Transverse colon (tissue), 4 donors: ENCODE measurements around the gene IL1F10. TPM values are rescaled to one million over a fixed set of nuclear protein-coding genes. Genes with fewer than 3 reads are reported as not detected.

Source experiments
- DNase-seq: peaks from one replicate; pipeline ENCODE4 v3.0.0-alpha.2; 2019
- H3K27ac ChIP-seq, 4 donors: fragments of 200-600 bp; sonication (generic); 2 replicates each; pipeline ENCODE4 v1.5.1; 2016 to 2018; ENCODE audit warnings: inconsistent platforms in 4 of 4
- H3K27me3 ChIP-seq: fragments of 200-600 bp; sonication (generic); 2 replicates; pipeline ENCODE4 v1.5.1; 2017; ENCODE audit warnings: inconsistent platforms
- H3K36me3 ChIP-seq, 4 donors: fragments of 200-600 bp; sonication (generic); 2 replicates each; pipeline ENCODE4 v1.5.1; 2017 to 2019; ENCODE audit warnings: inconsistent platforms in 4 of 4
- H3K4me1 ChIP-seq, 4 donors: fragments of 200-600 bp; sonication (generic); 2 replicates each; pipeline ENCODE4 v1.5.1; 2017 to 2020; ENCODE audit warnings: inconsistent platforms in 4 of 4
- H3K4me3 ChIP-seq, 4 donors: fragments of 200-600 bp; sonication (generic); 1 replicate in 1 of 4; 2 replicates in 3 of 4; pipeline versions ENCODE4 v1.5.1 to v1.6.1; 2017 to 2019; ENCODE audit warnings: inconsistent platforms in 4 of 4
- H3K9me3 ChIP-seq, 2 donors: fragments of 200-600 bp; sonication (generic); 2 replicates each; pipeline ENCODE4 v1.5.1; 2017 to 2019; ENCODE audit warnings: inconsistent platforms in 2 of 2
- CTCF ChIP-seq, 5 experiments: fragments of 200-600 bp in 3 of 5; fragments of 450-650 bp in 2 of 5; sonication (generic) in 3 of 5; IDR thresholded peaks; 1 replicate in 2 of 5; 2 replicates in 3 of 5; pipeline ENCODE4 v1.5.1; 2016 to 2017; ENCODE audit warnings: antibody characterized with exemption in 5 of 5, inconsistent platforms in 3 of 5, mild to moderate bottlenecking in 2 of 5, moderate library complexity in 1 of 5
- EP300 ChIP-seq: sonication (generic); formaldehyde crosslinking; IDR thresholded peaks from one replicate; pipeline ENCODE4 v1.6.1; 2017; ENCODE audit warnings: antibody characterized with exemption, low read depth
- POLR2A ChIP-seq: fragments of 450-650 bp; IDR thresholded peaks from one replicate; pipeline ENCODE4 v1.6.1; 2016; ENCODE audit warnings: antibody characterized with exemption, mild to moderate bottlenecking, moderate library complexity
- POLR2AphosphoS5 ChIP-seq, 3 donors: sonication (generic); formaldehyde crosslinking; IDR thresholded peaks; one replicate each; pipeline ENCODE4 v1.6.1; 2016; ENCODE audit warnings: antibody characterized with exemption in 3 of 3
- WGBS, 2 donors: methylation state at CpG; one replicate each; pipeline ENCODE4 v1.1.5; 2018; ENCODE audit warnings: low coverage in 1 of 2; 5-methylcytosine and 5-hydroxymethylcytosine counted together
- in situ Hi-C, 4 donors: fragments of 200-750 bp; cut with MboI; loops; one replicate each; pipeline versions ENCODE4 v1.15.0 to v1.15.1; 2017; ENCODE audit warnings: low sequenced_read_pairs in 3 of 4, low pct_ligation_motif_present in 1 of 4, low pct_unique_long_range_greater_than_20kb in 1 of 4
- intact Hi-C: fragments of 100-400 bp; cut with DNase I; formaldehyde crosslinking; loops from one replicate; pipeline ENCODE4 v1.15.1; 2023; ENCODE audit warnings: low total_unique reads
- total RNA-seq, 4 donors: library from RNA; depleted of rRNA; stranded (reverse); fragments of >200 nt; gene quantifications; one replicate each; pipeline ENCODE4 v1.1.0, GENCODE V29; 2016

The IL1F10 gene
- total RNA-seq, 4 donors from 2014 or later: not detected

DNA sequence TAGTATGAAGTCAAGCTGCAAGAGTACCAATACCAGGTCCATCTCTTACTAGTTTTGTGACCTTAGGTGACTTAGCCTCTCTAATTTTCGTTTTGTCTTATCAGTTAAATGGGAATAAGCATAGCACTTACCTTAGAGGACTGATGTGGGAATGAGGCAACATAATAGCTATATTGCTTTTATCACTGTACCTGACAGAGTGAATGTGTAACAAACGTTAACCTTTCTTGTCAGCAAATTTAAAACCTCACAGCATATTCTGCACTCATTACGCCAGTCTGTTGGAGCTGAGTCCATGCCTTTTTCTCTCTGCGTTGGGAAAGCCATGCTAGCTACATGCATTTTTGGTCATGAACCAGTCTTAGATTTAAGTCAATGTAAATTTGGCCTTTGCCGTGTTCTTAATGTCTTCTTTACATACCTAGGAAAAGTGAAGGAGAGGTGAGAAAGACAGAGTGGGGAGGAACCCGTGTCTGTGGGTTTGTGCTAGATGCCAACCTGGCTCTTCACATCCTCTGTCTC lies 15.3 kb upstream of the IL1F10 start, which contains the start of gene IL36B:
IL36B (minus strand) TSS at position 472 of the 522 bp plus-strand sequence.
- WGBS, 2 donors: 61 to 68% methylated on average over 4 to 6 of the region's 6 CpGs

DNA sequence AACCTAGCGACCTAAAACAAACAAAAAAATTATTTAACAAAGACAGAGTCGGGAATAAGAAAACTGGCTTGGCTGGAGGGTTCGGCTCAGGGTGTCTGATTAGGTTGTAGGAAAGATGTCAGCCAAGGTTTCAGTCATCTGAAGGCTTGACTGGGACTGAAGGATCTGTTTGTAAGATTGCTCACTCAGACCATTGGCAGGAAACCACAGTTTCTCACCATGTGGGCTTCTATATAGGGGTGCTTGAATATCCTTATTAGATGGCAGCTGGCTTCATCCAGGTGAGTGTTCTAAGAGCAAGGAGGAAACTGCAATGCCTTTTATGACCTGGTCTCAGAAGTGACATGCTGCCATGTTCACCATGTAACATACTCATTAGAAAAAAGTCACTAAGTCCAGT lies 14.1 kb upstream of the IL1F10 start:
- TF ChIP-seq CTCF (IDR thresholded peaks at IDR 0.05): no peak
- Histone ChIP-seq H3K36me3 (no peaks in the 10 kb centered on the region), H3K27me3 (no peaks in the 10 kb centered on the region), H3K9me3 (peaks cover 0 to 4% of the 10 kb centered on the region in 2 donors), H3K4me1 (no peaks in the 10 kb centered on the region), H3K27ac (no peak overlapping the region), H3K4me3 (no peak overlapping the region)
- no peak for DNase-seq
- in situ Hi-C loops (no loop called here), intact Hi-C loops (no loop called here)
- 77 to 81% methylated on average over 3 of the region's 3 CpGs for WGBS, 2 donors

More for the DNA sequence above, 15.3 kb upstream of the IL1F10 start, which contains the start of gene IL36B:
- TF ChIP-seq CTCF (IDR thresholded peaks at IDR 0.05) (no peak), EP300 (no peak), POLR2A (no peak), POLR2AphosphoS5 (IDR thresholded peaks at IDR 0.05) (no peak)
- Histone ChIP-seq H3K4me1 (no peaks in the 10 kb centered on the region), H3K27ac (no peak within 1 kb of the TSS), H3K9me3 (peaks cover 0 to 4% of the 10 kb centered on the region in 2 donors), H3K36me3 (no peaks in the 10 kb centered on the region), H3K27me3 (no peaks in the 10 kb centered on the region), H3K4me3 (no peak within 1 kb of the TSS)
- intact Hi-C loops (no loop called here), in situ Hi-C loops (no loop called here)
- DNase-seq: no peak

DNA sequence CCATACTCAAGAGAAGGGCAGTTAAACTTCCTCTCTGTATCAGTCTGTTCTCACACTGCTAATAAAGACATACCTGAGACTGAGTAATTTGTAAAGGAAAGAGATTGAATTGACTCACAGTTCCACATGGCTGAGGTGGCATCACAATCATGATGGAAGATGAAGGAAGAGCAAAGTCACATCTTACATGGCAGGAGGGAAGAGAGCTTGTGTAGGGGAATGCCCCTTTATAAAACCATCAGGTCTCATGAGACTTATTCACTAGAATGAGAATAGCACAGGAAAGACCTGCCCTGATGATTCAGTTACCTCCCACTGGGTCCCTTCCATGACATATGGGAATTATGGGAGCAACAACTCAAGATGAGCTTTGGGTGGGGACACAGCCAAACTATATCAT lies 13.7 kb upstream of the IL1F10 start:
- TF ChIP-seq EP300 (no peak), CTCF (IDR thresholded peaks at IDR 0.05) (no peak), POLR2A (no peak), POLR2AphosphoS5 (IDR thresholded peaks at IDR 0.05) (no peak)
- Histone ChIP-seq H3K27me3 (no peaks in the 10 kb centered on the region), H3K4me3 (no peak overlapping the region), H3K36me3 (no peaks in the 10 kb centered on the region), H3K4me1 (no peaks in the 10 kb centered on the region), H3K9me3 (peaks cover 0 to 4% of the 10 kb centered on the region in 2 donors), H3K27ac (no peak overlapping the region)
- intact Hi-C loops (no loop called here), in situ Hi-C loops (no loop called here)
- DNase-seq: no peak

- no peaks in the 10 kb centered on the region for H3K27me3 ChIP-seq
- in situ Hi-C loops: no loop called here
- peaks cover 0 to 4% of the 10 kb centered on the region in 2 donors for H3K9me3 ChIP-seq
- intact Hi-C loops: no loop called here
- DNase-seq: no peak
- H3K36me3 ChIP-seq: no peaks in the 10 kb centered on the region
- H3K4me3 ChIP-seq: no peak overlapping the region
- WGBS, 2 donors: 29 to 46% methylated on average over 1 of the region's 1 CpG
- TF ChIP-seq EP300: no peak
- H3K4me1 ChIP-seq: no peaks in the 10 kb centered on the region
- no peak overlapping the region for H3K27ac ChIP-seq
Observed at GRCh38 chr2:113056521-113056920, 11.2 kb upstream of the IL1F10 start.

GRCh38 chr2:113057117-113057516 lies 10.7 kb upstream of the IL1F10 start:
- Histone ChIP-seq H3K9me3 (peaks cover 0 to 4% of the 10 kb centered on the region in 2 donors), H3K27ac (no peak overlapping the region), H3K4me3 (no peak overlapping the region), H3K36me3 (no peaks in the 10 kb centered on the region), H3K4me1 (no peaks in the 10 kb centered on the region), H3K27me3 (no peaks in the 10 kb centered on the region)
- DNase-seq: no peak
- 14 to 23% methylated on average over 1 of the region's 1 CpG for WGBS, 2 donors
- intact Hi-C loops: no loop called here
- no peak for TF ChIP-seq EP300
- TF ChIP-seq CTCF (IDR thresholded peaks at IDR 0.05): no peak
- no peak for TF ChIP-seq POLR2AphosphoS5 (IDR thresholded peaks at IDR 0.05)
- no peak for TF ChIP-seq POLR2A
- in situ Hi-C loops: no loop called here
